ENCODE data around the gene SP100.
A peak's percentile ranks its signal among the peaks of the same experiment; 100 is the strongest.

Gene SP100

DNA sequence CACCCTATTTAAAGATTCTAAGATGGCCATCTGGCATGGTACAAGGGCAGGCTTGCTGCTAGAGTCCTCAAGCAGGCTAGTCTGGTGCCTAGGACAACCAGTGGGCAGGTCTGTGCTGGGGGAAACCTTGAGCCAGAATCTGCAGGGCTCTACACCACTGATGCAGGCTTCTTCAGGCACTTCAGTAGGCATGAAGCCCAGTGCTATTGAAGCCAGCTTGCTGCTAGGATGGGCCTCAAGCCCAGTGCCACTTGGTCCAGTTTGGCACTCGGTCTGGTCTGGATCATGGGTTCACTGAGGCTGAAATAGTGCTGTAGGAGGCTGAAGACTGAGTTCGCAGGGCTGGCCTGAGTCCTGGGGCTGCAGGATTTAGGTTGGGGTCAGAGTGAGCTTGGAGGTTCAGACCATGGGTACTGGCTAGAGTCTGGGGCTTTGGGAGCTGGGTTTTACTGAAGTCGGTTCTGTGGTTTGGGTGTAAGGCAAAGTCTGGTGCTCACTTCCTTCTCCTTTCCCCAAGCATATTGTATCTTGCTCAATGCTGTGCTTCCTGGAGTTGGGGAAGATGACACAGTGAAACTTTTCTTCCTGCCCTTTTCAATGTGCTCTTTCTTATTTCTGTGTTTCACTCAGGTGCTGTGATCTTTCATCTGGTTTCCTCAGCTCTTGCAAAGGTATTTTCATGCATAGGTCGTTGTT is 41.2 kb downstream of the SP100 start:
- no peaks in the 10 kb centered on the region for H3K27me3 ChIP-seq (replicated peaks; ENCODE audit: control insufficient read depth, insufficient read depth, low read length)
- TF ChIP-seq, protein P1, sequence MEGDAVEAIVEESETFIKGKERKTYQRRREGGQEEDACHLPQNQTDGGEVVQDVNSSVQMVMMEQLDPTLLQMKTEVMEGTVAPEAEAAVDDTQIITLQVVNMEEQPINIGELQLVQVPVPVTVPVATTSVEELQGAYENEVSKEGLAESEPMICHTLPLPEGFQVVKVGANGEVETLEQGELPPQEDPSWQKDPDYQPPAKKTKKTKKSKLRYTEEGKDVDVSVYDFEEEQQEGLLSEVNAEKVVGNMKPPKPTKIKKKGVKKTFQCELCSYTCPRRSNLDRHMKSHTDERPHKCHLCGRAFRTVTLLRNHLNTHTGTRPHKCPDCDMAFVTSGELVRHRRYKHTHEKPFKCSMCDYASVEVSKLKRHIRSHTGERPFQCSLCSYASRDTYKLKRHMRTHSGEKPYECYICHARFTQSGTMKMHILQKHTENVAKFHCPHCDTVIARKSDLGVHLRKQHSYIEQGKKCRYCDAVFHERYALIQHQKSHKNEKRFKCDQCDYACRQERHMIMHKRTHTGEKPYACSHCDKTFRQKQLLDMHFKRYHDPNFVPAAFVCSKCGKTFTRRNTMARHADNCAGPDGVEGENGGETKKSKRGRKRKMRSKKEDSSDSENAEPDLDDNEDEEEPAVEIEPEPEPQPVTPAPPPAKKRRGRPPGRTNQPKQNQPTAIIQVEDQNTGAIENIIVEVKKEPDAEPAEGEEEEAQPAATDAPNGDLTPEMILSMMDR (IDR thresholded peaks at IDR 0.05; ENCODE audit: insufficient read depth, low read length, poor library complexity, severe bottlenecking), result no peak
- DNase-seq (ENCODE audit: extremely low read depth, insufficient read length), result no peak
- peaks cover 34% of the 10 kb centered on the region for H3K36me3 ChIP-seq (ENCODE audit: control insufficient read depth, insufficient read depth, low read length)
- H3K4me3 ChIP-seq (replicated peaks; ENCODE audit: low read depth, low read length), result no peak overlapping the region

DNA sequence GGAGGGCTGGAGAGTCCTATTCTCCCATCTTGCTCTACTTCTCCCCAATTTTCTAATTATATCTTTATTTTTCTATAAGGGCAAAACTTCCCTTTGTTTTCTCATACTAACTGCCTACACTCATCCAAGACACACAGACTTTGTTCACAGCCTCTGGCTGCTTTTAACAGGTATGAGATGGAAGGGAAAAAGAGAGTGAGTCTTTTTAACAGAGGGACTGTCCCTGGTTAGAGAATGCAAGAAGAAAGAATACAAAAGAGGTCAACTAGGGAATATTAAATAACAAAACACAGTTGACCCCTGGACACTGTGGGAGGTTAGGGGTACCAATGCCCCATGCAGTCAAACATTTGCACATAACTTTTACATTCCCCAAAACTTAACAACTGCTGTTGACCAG is 41.8 kb downstream of the SP100 start:
- H3K4me3 ChIP-seq (replicated peaks; ENCODE audit: low read depth, low read length), result no peak overlapping the region
- no peaks in the 10 kb centered on the region for H3K27me3 ChIP-seq (replicated peaks; ENCODE audit: control insufficient read depth, insufficient read depth, low read length)
- TF ChIP-seq, protein P1 (IDR thresholded peaks at IDR 0.05; ENCODE audit: insufficient read depth, low read length, poor library complexity, severe bottlenecking), result no peak
- peaks cover 36% of the 10 kb centered on the region for H3K36me3 ChIP-seq (ENCODE audit: control insufficient read depth, insufficient read depth, low read length)
- no peak for DNase-seq (ENCODE audit: extremely low read depth, insufficient read length)

- TF ChIP-seq, protein P1 (IDR thresholded peaks at IDR 0.05; ENCODE audit: insufficient read depth, low read length, poor library complexity, severe bottlenecking), result no peak
- H3K4me3 ChIP-seq (replicated peaks; ENCODE audit: low read depth, low read length), result no peak overlapping the region
- H3K36me3 ChIP-seq (ENCODE audit: control insufficient read depth, insufficient read depth, low read length), result peaks cover 32% of the 10 kb centered on the region
- no peaks in the 10 kb centered on the region for H3K27me3 ChIP-seq (replicated peaks; ENCODE audit: control insufficient read depth, insufficient read depth, low read length)
- no peak for DNase-seq (ENCODE audit: extremely low read depth, insufficient read length)
These were observed 43.2 kb downstream of the SP100 start for GRCh38 chr2:230459216-230459615.

DNA sequence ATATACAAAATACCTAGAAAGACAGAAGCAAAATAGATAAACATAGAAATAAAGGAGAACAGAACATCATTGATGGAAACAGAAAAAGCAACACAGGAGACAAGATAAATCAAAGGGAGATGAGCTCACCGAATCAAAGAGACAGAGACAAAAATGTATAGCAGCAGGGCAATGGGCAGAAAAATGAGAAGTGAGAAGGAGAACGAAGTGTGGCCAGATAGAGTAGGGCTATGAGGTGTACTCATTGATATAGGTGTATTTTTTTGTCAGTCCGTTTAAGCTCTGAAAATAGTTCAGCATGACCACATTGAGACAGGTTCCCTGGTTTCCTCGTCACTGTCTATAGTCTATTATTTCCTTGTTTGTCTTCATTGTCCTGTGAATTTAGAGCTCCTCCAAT is 55.1 kb downstream of the SP100 start:
- Histone ChIP-seq H3K27me3 (replicated peaks; ENCODE audit: control insufficient read depth, insufficient read depth, low read length) (no peaks in the 10 kb centered on the region), H3K36me3 (ENCODE audit: control insufficient read depth, insufficient read depth, low read length) (peaks cover 18% of the 10 kb centered on the region)
- TF ChIP-seq, protein P1 (IDR thresholded peaks at IDR 0.05; ENCODE audit: insufficient read depth, low read length, poor library complexity, severe bottlenecking), result no peak

DNA sequence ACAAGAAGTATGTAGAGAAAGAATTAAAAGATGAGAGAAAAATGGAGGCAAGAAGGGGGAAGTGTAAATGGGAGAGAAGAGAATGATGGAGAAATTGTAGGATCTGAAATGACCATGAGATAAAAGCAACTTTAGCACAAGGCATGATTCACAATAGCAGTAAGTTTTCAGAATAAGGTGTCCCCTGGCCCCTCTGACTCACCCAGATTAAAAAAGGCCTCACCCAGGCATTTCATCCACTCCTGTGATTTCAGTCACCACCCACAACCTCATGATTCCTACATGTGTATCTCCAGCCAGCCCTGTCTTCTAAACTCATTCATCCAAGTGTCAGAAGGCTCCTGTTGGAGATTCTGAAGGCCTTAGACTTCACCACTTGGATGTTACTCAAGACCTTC is 56.6 kb downstream of the SP100 start:
- TF ChIP-seq, protein P1 (IDR thresholded peaks at IDR 0.05; ENCODE audit: insufficient read depth, low read length, poor library complexity, severe bottlenecking), result no peak
- H3K36me3 ChIP-seq (ENCODE audit: control insufficient read depth, insufficient read depth, low read length), result peaks cover 14% of the 10 kb centered on the region
- H3K27me3 ChIP-seq (replicated peaks; ENCODE audit: control insufficient read depth, insufficient read depth, low read length), result no peaks in the 10 kb centered on the region
- no peak overlapping the region for H3K4me3 ChIP-seq (replicated peaks; ENCODE audit: low read depth, low read length)
- peak; percentile 41 for DNase-seq (ENCODE audit: extremely low read depth, insufficient read length)

More for the DNA sequence above, 55.1 kb downstream of the SP100 start:
- no peak for DNase-seq (ENCODE audit: extremely low read depth, insufficient read length)
- no peak overlapping the region for H3K4me3 ChIP-seq (replicated peaks; ENCODE audit: low read depth, low read length)

DNA sequence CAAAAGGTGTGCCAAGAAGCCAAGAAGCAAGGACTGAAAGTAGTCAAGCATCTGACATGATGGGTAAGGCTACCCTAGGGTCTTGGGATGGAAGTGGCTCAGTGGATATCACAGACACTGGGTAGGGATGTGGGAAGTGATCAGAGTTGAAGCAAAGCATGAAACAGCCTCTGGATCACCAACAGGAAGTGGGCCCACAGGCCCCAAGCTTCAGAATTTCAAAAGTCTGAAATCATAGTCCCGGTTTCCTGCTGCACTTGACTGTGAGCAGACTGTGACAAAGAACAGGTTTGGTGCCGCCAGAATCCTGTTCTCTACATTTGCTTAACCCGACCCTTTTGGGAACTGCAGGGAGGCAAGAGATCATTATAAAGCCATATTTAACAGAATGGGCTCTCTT is 57.4 kb downstream of the SP100 start:
- Histone ChIP-seq H3K36me3 (ENCODE audit: control insufficient read depth, insufficient read depth, low read length) (peaks cover 14% of the 10 kb centered on the region), H3K4me3 (replicated peaks; ENCODE audit: low read depth, low read length) (no peak overlapping the region)
- DNase-seq (ENCODE audit: extremely low read depth, insufficient read length), result no peak

More for the DNA sequence above, 57.4 kb downstream of the SP100 start:
- no peaks in the 10 kb centered on the region for H3K27me3 ChIP-seq (replicated peaks; ENCODE audit: control insufficient read depth, insufficient read depth, low read length)
- TF ChIP-seq, protein P1 (IDR thresholded peaks at IDR 0.05; ENCODE audit: insufficient read depth, low read length, poor library complexity, severe bottlenecking), result no peak

Measured in GM06990 (cell line).